Psoas muscle (tissue), 8 donors: ENCODE measurements around the gene FOXJ1. TPM values are rescaled to one million over a fixed set of nuclear protein-coding genes. Genes with fewer than 3 reads are reported as not detected.

ENCODE experiments used
- ATAC-seq, 4 donors: fragments of 200-7000 bp; cut with Tn5 transposase; one replicate each; pipeline ENCODE4 v1.9.1; 2020; ENCODE audit warnings: moderate library complexity in 3 of 4, mild to moderate bottlenecking in 2 of 4
- DNase-seq, 2 donors: peaks; one replicate each; pipeline ENCODE4 v3.0.0-alpha.2; 2020
- H3K27ac ChIP-seq: fragments of 200-600 bp; one replicate; pipeline ENCODE4 v1.8.0; 2022
- H3K27me3 ChIP-seq, 3 donors: fragments of 200-600 bp in 1 of 3; one replicate each; pipeline versions ENCODE4 v1.6.1 to v1.8.0; 2013 to 2022; ENCODE audit warnings: low read length in 2 of 3, mild to moderate bottlenecking in 2 of 3, moderate library complexity in 1 of 3; ENCODE audit not compliant: insufficient read depth in 3 of 3
- H3K36me3 ChIP-seq, 2 donors: fragments of 200-600 bp in 1 of 2; one replicate each; pipeline versions ENCODE4 v1.6.1 to v1.8.0; 2013 to 2022; ENCODE audit warnings: low read depth in 1 of 2, mild to moderate bottlenecking in 1 of 2, moderate library complexity in 1 of 2; ENCODE audit not compliant: insufficient read depth in 1 of 2
- H3K4me1 ChIP-seq: fragments of 200-600 bp; one replicate; pipeline ENCODE4 v1.8.0; 2022
- H3K4me3 ChIP-seq: fragments of 200-600 bp; one replicate; pipeline ENCODE4 v1.8.0; 2022; ENCODE audit warnings: mild to moderate bottlenecking
- H3K9me3 ChIP-seq: fragments of 200-600 bp; one replicate; pipeline ENCODE4 v1.8.0; 2022
- WGBS, 3 donors: extraction: QIAGEN DNeasy Blood & Tissue Kit; methylation state at CpG; one replicate each; pipeline versions ENCODE4 v1.1.6 to v1.1.7; 2013; 5-methylcytosine and 5-hydroxymethylcytosine counted together
- intact Hi-C, 2 donors: fragments of 100-400 bp; cut with DNase I; formaldehyde crosslinking; loops; one replicate each; pipeline versions ENCODE4 v1.11.0 to v1.14.2; 2022
- polyA plus RNA-seq, 3 donors: library from polyadenylated mRNA; stranded (reverse); fragments of 200-250 nt; gene quantifications; one replicate each; pipeline ENCODE4 v1.2.3, GENCODE V29; 2013
- total RNA-seq, 4 donors: library from RNA; stranded (reverse); fragmentation: NEBNext Ultra II Directional in 2 of 4; extraction: Animal tissue kit (Norgen Biotek cat#: 25700) in 2 of 4; gene quantifications; one replicate each; pipeline versions ENCODE4 v1.2.1 to v1.2.4, GENCODE V29; 2021 to 2023
- TF ChIP-seq, protein P1 (sequence below): fragments of 200-600 bp; IDR thresholded peaks from one replicate; pipeline ENCODE4 v1.8.0; 2022; ENCODE audit warnings: antibody characterized with exemption
- donor health status: healthy with polysubstance abuse.
- donor health status: DM: no; HTN: no; CAD: no; lungs with moderate emphysema.
- donor health status: Bipolar disorder and iron deficiency.
- donor health status: healthy.
- donor health status: DM: yes; HTN: yes; CAD: no.
- donor health status: DM: no; HTN: no; CAD: no.
- donor health status: DM: no; HTN: no; CAD: no.
- donor health status: DM: yes; HTN: yes; CAD: no.

Gene FOXJ1
- total and polyA plus RNA-seq, 7 donors = 0.07 to 0.15 (median 0.11) TPM; not detected in 2

DNA sequence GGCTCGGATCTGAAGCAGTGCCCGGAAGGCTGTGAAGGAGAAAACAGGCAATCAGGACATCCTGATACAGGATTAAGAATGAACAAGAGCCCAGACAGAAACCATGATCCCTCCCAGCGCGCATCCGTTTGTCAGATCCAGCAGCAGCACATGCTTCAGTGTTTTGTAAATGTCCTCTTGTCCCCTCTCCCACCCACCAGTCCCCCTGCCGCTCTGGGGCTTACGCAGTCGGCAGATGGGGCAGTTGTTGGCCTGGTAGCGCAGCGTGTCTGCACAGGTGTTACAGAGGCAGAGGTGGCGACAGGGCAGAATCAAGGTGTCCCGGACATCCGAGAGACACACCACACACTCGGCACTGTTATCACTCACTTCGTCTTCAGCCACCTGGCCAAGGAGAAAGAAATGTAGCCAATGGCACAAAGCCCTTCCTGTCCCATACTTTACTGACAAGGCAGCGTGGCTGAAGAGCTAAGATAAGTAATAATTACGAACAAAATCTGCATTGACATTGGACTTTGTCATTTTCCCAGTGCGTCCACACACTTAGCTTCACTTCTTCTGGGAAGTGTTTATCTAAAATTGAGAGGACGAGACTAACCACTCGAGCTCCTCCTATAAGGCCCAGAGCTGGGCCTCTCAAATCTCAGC, 20.7 kb upstream of the FOXJ1 start:
- Histone ChIP-seq H3K27me3 (no peaks in the 10 kb centered on the region), H3K9me3 (no peaks in the 10 kb centered on the region), H3K36me3 (peaks cover 0 to 86% of the 10 kb centered on the region in 2 donors), H3K27ac (no peak overlapping the region), H3K4me3 (no peak overlapping the region), H3K4me1 (no peaks in the 10 kb centered on the region)
- ATAC-seq (no peak), DNase-seq (no peak)
- intact Hi-C loops = no loop called here
- 82 to 86% (median 85%) methylated on average over 20 of the region's 20 CpGs for WGBS, 3 donors
- TF ChIP-seq, protein P1, sequence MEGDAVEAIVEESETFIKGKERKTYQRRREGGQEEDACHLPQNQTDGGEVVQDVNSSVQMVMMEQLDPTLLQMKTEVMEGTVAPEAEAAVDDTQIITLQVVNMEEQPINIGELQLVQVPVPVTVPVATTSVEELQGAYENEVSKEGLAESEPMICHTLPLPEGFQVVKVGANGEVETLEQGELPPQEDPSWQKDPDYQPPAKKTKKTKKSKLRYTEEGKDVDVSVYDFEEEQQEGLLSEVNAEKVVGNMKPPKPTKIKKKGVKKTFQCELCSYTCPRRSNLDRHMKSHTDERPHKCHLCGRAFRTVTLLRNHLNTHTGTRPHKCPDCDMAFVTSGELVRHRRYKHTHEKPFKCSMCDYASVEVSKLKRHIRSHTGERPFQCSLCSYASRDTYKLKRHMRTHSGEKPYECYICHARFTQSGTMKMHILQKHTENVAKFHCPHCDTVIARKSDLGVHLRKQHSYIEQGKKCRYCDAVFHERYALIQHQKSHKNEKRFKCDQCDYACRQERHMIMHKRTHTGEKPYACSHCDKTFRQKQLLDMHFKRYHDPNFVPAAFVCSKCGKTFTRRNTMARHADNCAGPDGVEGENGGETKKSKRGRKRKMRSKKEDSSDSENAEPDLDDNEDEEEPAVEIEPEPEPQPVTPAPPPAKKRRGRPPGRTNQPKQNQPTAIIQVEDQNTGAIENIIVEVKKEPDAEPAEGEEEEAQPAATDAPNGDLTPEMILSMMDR = no peak

DNA sequence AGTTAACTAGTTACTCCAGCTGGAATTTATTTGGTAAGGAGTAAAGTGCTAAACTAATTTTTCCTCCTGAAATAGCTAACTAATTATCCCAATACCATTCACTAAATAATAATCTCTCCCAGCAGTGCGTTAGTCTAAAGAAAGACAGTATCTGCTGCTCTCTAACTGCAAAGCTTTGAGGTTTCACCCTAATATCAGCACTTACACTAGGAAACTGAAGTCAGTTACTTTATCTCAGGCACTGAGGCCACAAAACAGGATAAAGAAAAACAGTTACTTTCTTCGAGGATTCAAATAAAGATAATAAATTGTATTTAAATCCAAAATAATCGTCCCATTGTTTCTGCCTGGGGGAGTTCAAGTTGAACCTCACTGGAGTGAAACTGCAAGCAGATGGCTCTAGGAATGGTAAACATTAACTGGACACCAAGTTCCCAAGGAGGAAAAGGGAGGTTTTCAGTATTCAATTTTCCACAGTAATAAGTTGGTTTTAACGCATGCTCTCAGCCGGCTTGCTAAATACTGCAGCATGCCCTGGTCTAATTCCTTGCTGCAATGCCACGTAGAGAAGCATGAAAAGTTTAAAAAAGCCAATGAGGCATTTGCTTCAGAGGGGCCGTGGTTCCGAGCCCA, 20.0 kb upstream of the FOXJ1 start:
- no peak for ATAC-seq

DNA sequence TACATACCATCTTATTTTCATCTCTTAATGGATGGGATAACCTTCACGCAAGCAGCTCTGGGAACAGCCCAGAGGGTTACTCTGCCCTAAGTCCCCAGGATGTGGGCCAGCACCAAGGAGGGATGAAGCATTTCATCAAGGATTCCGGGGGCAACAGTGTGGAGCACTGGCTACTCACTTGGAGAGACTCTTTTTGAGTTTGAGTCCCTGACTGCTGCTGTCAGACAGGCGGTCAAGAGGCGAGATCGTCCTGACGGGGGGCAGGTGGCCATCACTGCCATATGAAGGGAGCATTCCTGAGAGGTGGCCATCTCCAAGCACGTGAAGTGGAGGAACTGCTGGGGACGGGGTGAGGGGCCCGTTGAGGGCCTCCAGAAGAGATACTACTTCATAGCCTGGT, 18.1 kb upstream of the FOXJ1 start:
- Histone ChIP-seq H3K9me3 (no peaks in the 10 kb centered on the region), H3K4me3 (no peak overlapping the region), H3K4me1 (peaks cover 6% of the 10 kb centered on the region), H3K27me3 (no peaks in the 10 kb centered on the region), H3K36me3 (peaks cover 0 to 80% of the 10 kb centered on the region in 2 donors), H3K27ac (no peak overlapping the region)
- ATAC-seq (no peak), DNase-seq (no peak)
- intact Hi-C loops = no loop called here
- WGBS, 3 donors = 91 to 92% (median 92%) methylated on average over 9 of the region's 9 CpGs
- TF ChIP-seq, protein P1 = no peak

More for the DNA sequence above, 20.0 kb upstream of the FOXJ1 start:
- no peak for DNase-seq
- Histone ChIP-seq H3K36me3 (peaks cover 0 to 82% of the 10 kb centered on the region in 2 donors), H3K4me3 (no peak overlapping the region), H3K27ac (no peak overlapping the region), H3K27me3 (no peaks in the 10 kb centered on the region), H3K9me3 (no peaks in the 10 kb centered on the region), H3K4me1 (peaks cover 3% of the 10 kb centered on the region)
- 63 to 72% (median 65%) methylated on average over 8 of the region's 8 CpGs for WGBS, 3 donors
- intact Hi-C loops = no loop called here
- TF ChIP-seq, protein P1 = no peak

DNA sequence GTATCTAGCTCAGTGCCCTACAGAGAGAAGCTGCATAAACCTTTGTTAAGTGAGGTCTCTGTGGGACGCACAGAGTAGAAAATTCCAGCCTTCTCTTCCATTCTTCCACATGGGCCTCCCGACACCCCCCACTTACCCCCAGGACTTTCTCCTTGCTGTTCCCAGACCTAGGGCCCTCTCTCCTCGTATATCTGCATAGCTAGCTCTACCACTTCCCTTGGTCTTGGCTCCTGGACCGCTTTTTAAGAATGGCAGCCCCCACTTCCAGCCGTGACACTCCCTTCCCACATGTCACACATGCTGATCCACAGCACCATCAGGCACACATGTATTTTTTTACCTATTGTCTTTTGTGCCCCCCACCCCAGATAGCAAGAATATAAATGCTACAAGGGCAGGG, 16.7 kb upstream of the FOXJ1 start:
- H3K27ac ChIP-seq = no peak overlapping the region
- ATAC-seq = no peak

More for the DNA sequence above, 16.7 kb upstream of the FOXJ1 start:
- Histone ChIP-seq H3K4me1 (peaks cover 6% of the 10 kb centered on the region), H3K36me3 (peaks cover 0 to 81% of the 10 kb centered on the region in 2 donors), H3K27me3 (no peaks in the 10 kb centered on the region), H3K4me3 (no peak overlapping the region), H3K9me3 (no peaks in the 10 kb centered on the region)
- intact Hi-C loops = no loop called here
- no peak for DNase-seq
- 88 to 91% (median 91%) methylated on average over 5 of the region's 5 CpGs for WGBS, 3 donors
- TF ChIP-seq, protein P1 = no peak
